Fibroblast of skin of back (primary cell): ENCODE data around the gene CARD16.
"Not testable (repeated sequence)": the region's sequence is repeated elsewhere in the genome, so short reads cannot be mapped to it uniquely, and the experiment has no call there.

ENCODE experiments used
- DNase-seq: peaks from one replicate; pipeline ENCODE4 v3.0.0-alpha.2; 2013

CARD16 gene

DNA sequence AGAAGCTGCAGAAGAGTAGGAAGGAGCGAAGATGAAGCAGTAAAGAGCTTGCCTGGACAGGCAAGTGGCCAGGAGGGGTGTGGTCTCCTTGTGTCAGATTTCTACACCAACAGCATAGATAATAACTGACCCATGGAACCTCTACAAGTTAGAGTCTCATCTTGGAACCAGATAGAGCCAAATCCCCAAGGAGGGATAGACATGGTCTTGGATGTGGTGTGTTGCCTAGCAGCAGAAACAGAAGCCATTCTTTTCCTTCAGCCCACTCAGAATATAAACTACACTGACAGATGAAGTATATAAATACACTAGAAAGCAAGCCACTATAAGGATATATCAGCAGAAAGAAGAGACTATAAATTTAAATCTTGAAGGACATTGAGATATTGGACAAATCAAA lies 4.3 kb upstream of the CARD16 start:
- DNase-seq = no peak

DNA sequence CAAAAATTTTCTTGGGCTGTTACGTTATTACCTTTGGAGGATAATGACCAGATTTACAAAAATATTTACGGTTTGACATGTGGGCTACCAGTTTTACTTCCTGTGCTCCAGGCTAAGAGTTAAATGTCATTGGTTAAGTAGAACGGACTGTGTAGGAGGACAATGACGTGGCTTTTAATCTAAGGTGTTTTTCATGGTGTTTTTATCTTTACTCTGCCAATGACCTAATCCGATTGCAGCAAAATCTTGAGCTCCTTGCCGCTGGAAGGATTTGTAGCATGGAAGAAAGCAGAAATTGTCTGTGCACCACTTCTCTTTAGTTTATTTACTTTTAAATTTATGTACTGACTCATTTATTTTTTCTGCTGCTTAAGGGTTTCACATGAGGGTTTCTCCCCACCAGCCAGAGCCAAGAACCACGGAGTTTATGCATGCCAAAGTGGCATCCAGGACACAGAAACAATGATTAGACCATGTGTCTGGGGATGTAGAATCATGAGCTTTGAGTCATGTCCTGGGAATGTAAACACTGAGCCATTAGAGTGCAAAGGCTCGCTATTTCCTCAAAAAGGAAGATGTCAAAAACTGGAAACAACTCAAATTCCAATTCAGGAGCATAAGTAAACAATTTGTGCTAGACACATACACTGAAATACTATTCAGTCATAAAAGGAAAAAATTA lies 1.9 kb upstream of the CARD16 start:
- peak; percentile 99 for DNase-seq

DNA sequence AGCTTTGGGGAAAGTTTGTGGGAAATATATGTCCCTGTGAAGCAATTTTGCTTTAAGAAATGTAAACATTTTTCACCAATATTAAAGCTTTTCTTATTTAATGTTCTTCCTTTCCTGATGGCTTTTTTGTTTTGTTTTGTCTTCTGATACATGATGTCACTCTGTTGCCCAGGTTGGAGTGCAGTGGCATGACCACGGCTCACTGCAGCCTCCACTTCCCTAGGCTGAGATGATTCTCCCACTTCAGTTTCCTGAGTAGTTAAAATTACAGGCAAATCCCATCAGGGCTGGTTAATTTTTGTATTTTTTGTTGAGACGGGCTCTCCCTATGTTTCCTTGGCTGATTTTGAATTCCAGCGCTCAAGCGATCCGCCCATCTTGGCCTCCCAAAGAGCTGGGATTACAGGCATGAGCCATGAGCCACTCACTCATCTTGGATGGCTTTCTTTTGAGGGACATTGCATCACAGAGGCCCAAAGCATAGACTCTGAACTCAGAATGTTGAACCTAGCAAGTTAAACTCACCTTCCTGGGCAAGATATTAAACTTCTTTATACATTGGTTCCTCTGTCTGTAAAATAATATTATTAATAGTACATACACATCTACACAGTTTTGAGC lies 651 bp upstream of the CARD16 start:
- peak; percentile 25 for DNase-seq

DNA sequence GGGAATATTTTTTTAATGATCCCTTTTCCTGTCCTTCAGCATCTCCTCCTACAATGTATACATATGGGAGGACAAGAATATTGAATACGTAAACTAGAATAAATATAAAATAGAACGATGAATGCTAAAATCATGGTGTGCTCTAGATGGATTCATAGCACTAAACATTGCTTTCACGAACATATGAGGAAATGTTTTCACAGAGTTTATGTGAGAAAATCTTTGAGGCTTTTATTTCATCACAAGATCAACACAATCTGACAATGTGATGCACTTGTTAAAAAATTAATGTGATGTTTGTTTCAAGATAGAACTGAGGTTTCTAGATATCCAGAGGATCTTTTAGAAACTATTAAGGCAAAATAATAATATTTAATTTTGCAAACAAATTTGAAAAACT lies 3.0 kb downstream of the CARD16 start:
- no peak for DNase-seq

DNA sequence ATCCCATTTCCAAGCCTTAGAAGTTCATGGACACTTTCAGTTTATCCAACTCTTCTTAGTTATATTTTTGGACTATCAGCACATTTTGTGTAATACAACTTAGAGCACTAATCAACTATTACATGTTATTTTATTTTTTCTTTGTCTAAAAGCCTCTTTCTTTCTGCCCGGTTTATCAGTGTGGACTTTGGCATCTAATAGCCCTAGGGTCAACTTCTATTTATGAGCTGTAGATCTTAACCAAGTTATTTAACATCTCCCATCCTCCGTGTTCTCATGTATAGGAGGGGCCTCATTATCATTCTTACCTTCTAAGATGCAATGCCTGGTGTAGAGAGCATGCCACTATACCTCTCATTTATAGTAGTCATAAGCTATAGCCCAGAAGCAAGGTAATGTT lies 4.4 kb downstream of the CARD16 start:
- DNase-seq = no peak

DNA sequence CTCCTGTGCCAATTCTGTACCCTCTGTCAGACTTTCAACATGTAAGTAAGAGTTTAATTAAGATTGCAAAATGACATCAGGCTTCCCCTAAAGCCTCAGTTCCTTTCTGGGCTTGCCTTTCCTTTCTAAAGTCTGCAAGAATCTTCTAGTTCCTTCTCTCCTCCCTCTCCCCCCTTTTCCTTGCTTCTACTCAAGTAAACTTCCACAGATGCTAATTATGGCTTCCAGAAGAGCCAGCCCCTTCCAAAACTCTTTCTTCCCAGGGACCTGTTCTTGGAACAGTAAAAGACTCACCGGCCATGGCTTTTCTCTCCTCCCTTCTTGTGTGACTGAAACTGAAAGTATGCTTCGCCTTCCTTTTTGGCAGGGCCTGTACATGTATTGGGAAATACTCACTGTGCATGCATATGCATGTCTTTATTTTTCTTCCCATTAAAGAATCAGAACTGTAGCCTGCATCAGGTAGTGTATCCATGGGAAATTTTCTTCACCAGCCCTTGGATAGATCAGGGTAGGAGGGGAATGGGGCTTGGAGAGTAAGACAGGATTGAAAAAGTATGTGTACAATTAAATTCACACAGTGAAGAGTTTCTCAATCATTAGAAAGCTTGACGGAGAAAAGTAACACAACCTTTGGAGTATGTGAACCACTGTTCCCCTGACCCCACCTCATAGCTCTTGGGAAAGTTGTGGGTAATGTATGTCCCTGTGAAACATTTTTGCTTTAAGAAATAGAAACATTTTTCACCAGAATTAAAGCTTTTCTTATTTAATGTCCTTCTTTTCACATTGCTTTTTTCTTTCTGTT lies 10.1 kb downstream of the CARD16 start, which contains the start of gene CASP1:
Gene CASP1, minus strand, starts transcription at position 332 of the 808 bp plus-strand sequence. Its CDS starts 31 bp downstream, at position 301.
- peak; percentile 61 for DNase-seq

DNA sequence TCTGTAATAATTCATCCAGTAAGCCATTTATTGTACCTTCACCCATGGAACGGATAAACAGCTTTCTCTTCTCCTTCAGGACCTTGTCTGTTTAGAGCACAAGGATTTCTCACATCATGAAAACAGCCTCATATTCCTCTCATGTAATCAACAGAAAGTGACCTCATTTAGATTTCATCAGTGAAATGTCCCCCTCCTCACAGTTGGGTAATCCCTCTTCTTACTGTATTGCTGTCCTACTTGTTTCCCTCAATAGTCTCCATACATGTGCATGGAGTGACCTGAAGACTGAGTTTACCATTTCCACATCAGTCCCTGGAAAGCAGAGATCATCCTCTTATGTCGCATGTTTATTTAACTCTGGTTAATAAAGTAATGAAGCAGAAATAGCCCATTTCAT lies 10.7 kb downstream of the CARD16 start:
- not testable (repeated sequence) for DNase-seq

DNA sequence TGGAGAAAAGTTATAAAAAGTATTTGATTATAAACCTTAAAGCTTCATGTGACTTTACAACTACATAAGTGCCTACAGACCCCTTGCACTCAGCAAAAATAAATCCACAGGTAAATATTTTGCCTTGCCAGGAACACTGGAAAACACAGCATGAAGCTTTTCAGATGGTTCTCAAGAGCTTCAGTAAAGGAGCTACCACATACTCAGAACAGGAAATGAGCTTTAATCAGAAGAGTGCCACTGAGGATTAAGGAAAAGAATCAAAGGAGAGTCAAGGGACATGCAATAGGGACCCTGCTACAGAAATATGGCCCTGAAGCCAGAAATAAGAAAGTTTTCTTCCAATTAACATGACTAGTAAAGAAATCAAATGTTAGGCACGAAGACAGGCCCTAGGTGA lies 11.4 kb downstream of the CARD16 start:
- no peak for DNase-seq

DNA sequence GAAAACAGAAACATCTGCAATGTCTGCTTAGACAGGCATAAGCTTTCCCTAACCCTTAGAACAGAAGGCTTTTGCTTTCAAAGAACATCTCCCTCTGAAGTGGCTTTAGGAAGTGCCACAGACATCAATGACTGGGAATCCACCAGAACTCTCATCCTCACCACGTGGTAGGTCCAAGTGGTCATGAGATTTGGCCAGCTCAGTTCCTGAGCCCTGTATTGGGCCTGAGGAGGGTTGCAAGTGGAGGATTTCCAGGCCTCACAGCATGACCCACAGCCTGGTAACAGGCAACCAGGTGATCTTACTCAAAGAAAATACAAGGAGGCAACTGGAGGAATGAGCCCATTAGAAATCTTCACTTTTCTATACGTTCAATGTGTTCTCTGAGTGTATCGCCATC lies 11.8 kb downstream of the CARD16 start:
- no peak for DNase-seq

DNA sequence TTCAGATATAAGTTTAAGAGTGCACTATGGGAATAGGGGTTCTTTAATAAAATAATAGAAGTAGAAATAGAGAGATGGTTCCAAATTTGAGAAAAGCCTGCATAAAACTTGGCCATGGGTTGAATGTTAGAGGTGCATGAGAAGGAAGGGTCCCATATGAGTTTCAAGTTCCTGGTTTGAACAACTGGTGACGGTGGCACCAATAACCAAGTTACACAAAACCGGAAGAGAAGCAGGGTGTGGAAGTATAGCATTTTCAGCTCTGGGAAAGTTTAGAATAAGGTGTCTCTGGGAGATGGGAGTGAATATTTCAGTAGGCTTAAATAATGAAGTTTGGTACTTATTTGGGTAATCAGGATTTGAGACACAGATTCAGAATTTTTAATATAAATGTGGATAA lies 12.6 kb downstream of the CARD16 start:
- no peak for DNase-seq

DNA sequence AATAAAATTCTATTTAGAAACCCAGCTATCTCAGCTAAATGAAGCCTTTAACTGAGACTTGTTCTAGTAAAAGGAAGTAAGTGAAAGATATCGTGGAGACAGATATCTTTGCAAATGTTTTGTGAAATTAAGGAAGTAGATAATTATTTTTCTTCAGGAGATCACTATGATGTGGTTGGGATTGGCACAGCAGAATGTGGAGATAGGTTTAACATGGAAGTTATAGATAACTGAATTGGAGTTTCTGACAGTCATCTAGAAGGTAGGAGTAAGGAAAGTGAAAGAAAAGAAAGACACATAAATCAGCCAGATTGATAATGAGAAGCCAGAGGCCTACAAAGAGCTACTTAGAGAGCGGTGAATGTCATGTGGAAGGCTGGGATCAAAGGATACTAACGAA lies 17.5 kb downstream of the CARD16 start:
- no peak for DNase-seq

DNA sequence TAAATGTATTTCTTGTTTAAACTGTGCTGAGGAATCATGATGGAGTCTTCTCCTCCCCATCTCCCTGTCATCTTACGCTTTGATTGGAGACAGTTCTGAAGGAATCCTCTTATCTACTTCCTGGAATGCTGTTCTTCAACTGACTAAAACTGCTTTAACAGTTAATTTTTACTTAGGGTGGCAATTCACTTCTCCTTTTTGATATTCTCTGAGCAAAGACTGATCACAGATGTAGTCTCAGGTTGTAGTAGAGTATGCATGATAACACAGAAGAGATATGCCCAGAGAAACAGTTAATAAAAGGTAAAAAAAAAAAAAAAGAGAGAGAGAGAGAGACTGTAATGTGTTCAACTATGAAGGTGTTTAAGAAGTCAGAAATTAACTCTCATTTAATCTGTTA lies 20.7 kb downstream of the CARD16 start:
- no peak for DNase-seq

DNA sequence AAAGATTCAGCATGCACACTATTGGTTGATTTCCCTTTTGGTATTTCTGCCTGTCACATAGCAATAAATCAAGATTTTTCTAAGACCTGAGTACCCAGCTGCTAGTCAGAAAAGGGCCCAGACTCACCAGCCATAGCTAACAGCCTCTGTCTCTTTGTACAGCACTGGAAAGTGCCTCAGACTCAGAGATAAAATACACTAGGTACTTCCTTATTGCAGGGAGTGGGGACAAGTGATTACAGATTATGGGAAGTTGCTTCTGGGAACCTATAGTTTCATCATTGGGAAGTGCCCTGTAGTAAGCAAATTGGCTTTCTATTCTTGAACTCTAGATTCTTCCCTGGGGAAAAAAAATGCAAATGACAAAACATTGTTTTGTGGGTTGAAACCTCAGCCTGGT lies 22.1 kb downstream of the CARD16 start, which contains the start of gene CASP5:
Gene CASP5, minus strand, starts transcription at position 166 of the 400 bp plus-strand sequence. Its CDS starts 32 bp downstream, at position 134.
- no peak for DNase-seq

DNA sequence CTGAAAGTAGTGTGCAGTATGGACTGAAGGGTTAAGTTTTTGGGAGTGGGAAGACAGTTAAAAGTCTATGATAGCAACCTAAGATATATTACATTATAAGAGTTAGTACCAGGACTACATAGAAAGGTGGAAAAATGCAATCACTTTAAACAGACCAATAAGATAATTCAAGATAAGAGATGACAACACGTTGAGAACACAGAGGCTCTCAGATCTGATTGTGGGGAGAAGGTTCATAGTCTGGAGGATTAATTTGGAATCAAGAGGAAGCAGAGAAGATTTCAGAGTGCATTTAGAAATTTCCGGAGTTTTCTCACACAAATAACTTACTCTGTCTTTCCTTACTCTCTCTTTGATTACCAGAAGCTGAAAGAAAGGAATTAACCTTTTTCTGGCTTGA lies 22.6 kb downstream of the CARD16 start:
- DNase-seq = no peak

DNA sequence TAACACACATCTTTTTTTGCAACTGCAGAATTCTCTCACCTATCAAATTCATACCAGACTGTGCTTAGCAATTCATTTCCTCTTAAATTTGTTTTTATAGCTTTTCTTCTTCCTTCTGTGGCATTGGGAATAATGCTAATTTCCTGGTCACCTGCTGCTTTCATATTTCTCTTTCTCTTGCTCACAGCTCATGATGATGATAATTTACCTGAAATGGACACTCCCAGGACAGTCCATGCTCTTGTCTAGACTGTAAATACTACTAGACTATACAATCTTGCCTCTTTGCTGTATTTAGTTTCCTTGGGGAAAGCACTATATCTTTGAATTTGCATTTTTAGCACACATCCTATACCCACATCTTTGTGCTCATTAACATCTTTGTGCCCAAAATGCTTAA lies 37.7 kb downstream of the CARD16 start:
- no peak for DNase-seq

DNA sequence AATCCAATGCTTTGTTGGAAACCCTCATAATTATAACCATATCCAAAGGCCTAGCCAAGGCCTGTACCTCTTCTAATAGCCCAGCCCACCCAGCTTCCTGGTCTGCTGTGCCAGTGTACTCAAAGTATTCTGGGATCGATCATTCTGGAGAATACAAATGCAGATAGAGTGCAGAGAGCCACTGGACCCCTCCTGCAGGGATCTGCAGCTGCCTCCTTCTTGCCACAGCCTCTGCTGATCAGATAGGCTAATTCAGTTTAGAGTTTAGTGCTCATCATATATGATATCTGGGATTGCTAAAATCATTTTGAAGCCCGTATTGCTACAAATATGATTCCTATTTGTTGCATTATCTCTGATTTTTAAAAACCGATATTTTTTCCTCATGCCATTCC lies 39.7 kb downstream of the CARD16 start:
- no peak for DNase-seq

DNA sequence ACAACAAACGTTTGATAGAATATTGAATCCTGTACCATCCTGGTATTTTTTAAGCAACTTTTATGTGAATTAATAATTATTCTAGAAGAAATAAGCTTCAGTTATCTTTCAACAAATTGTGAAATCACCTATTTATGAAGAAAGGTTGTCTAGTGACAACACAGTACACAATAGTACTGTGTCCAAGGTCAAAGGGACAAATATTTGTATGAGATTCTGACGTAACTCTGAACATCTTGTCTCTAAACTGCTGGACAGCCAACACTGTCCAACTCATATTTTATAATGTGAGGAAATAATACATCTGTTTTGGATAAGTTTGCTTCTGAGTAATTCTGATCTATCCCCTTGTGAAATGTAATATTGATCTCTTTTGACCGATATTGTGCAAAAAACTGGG lies 41.1 kb downstream of the CARD16 start:
- no peak for DNase-seq

DNA sequence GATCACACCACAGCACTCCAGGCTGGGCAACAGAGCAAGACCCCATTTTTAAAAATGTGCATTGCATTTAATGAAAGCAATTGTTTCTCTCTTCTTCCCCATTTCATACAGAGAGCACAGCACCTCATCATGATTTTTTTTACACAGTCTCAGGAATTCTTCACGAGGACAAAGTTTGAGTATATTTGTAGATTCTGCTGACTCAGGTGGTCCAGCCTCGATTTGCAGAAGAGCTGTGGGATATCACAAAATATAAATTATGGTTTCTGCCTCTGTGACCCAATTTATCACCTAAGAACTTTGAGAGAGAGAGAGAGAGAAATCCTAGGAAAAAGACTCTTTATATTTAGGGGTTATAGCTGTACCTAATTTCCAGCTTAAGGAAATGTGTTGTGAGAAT lies 42.0 kb downstream of the CARD16 start:
- DNase-seq = no peak

DNA sequence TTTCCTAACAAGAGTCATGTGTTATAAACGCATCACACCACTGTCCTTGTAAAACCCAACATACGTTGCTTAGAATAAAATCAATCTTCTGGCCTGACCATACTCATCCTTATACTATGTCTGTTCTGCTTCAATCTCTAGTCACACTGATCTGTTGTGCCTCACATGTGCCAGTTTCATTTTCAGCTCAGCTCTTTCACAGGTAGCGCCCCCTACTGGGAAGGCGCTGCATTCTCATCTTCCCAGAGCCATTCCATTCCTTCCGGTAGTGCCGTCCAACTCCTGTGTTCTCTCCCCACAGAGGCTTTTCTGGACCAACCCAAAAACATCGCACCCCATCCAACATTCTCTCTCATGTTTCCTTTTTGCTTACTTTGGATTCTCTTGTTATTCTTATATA lies 44.3 kb downstream of the CARD16 start:
- DNase-seq = no peak

DNA sequence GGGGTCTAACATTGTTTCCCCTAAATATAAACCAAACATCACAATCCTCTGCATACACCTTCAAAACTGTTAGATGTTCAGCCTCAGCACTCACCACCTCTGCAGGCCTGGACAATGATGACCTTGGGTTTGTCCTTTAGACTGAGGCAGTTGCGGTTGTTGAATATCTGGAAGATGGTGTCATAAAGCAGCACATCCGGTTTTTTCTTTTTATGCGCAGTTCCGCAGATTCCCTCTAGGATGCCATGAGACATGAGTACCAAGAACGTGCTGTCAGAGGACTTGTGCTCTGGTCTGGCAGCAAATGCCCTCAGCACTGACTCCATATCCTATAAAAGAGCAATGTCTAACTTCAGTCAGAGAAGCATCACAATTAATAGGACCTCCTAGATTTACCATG lies 45.0 kb downstream of the CARD16 start:
- DNase-seq = peak; percentile 35

DNA sequence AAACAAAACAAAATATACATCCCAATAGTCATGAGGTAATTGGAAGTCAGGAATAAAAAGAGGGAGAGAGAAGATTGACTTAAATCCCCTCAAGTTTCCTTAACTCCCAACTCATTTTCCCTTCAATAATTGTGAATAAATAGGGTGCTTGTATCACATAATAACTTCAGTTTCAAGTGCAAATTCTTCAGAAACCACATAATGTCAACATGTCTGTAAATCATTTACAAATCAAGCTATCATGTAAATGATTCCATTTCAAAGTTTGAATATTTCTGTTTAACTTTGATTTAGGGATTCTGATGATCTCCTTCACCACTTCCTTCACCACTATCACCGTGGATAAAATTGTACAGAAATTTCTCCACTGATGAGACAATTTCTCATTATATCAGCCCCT lies 45.4 kb downstream of the CARD16 start:
- DNase-seq = no peak

DNA sequence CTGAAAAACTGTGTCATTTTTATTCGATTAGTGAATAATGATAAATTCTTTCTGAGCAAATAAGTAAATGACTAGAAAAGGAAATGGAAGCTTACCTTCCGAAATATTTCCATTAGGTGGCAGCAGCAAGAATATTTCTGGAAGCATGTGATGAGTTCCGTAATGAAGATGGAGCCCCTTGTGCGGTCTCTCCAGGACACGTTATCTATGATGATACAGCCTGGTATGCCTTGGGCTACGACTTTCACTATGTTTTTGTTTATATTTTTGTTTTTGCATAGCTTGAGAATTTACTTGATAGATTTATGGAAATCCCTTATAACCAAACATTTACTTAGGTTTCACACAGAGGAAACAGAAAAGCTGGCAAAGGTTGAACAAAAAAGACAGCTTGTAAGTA lies 47.8 kb downstream of the CARD16 start:
- no peak for DNase-seq

DNA sequence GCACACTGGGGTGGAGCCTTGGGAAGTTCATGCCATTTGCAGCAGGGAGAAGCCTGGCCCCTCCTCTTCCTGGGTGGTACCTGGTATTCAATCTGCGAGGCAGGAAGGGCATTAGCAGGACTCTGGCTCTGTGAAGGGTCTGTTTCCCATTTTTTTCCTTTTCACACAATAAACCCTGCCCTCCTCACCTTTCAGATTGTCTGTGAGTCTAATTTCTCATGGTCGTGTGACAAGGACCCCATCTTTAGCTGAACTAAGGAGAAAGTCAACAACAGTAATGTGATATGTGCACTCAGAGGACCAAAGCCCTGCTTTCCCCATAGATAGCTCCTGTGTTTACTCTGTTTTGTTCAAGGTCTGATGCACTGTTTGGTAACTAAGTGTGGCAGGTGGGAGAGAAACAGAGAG lies 50.1 kb downstream of the CARD16 start:
- no peak for DNase-seq

DNA sequence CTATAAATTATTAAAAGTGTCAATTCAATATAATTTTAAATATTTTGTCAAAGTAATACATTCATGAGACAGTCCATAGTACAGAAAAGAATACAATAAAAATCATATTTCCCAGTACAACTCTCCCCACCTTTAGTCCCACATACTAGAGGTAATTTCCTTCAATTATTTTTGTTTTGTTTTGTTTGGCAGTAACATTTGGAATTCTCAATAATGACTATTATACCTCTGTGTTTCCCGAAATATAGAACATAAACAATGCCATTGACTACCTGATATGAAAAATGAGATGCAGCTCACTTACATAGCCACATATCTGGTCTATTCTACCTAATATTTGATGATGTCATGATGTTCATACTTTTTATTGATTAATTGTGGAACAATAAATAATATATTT lies 52.4 kb downstream of the CARD16 start:
- no peak for DNase-seq
